Gastroesophageal sphincter (tissue), 4 donors: ENCODE data around the gene DES. TPM values are rescaled to one million over a fixed set of nuclear protein-coding genes. Genes with fewer than 3 reads are reported as not detected.
"Not testable (repeated sequence)": the region's sequence is repeated elsewhere in the genome, so short reads cannot be mapped to it uniquely, and the experiment has no call there.

Experiments used
- ATAC-seq: fragments of 150-250 bp; one replicate; pipeline ENCODE4 v1.9.1; 2016; ENCODE audit warnings: mild to moderate bottlenecking, moderate library complexity
- H3K27ac ChIP-seq, 4 donors: fragments of 200-600 bp; sonication (generic) in 3 of 4; 1 replicate in 3 of 4; 2 replicates in 1 of 4; pipeline ENCODE4 v1.5.1; 2016 to 2019
- H3K27me3 ChIP-seq: fragments of 200-600 bp; sonication (generic); one replicate; pipeline ENCODE4 v1.5.1; 2019
- H3K36me3 ChIP-seq, 2 donors: fragments of 200-600 bp; sonication (generic); one replicate each; pipeline ENCODE4 v1.5.1; 2019; ENCODE audit warnings: control low read depth in 1 of 2
- H3K4me1 ChIP-seq, 3 donors: fragments of 200-600 bp; sonication (generic); 1 replicate in 2 of 3; 2 replicates in 1 of 3; pipeline ENCODE4 v1.5.1; 2016 to 2019; ENCODE audit warnings: control low read depth in 2 of 3
- H3K4me3 ChIP-seq, 2 donors: fragments of 200-600 bp; sonication (generic); one replicate each; pipeline ENCODE4 v1.5.1; 2019; ENCODE audit warnings: mild to moderate bottlenecking in 1 of 2, moderate library complexity in 1 of 2
- H3K9me3 ChIP-seq, 3 donors: fragments of 200-600 bp; sonication (generic); one replicate each; pipeline ENCODE4 v1.5.1; 2017 to 2019; ENCODE audit warnings: control low read depth in 2 of 3
- CTCF ChIP-seq, 4 experiments: fragments of 200-600 bp in 2 of 4; fragments of 450-650 bp in 2 of 4; sonication (generic) in 1 of 4; IDR thresholded peaks; one replicate each; pipeline ENCODE4 v1.5.1; 2017 to 2019; ENCODE audit warnings: antibody characterized with exemption in 4 of 4, mild to moderate bottlenecking in 2 of 4, moderate library complexity in 2 of 4
- EP300 ChIP-seq: sonication (generic); formaldehyde crosslinking; IDR thresholded peaks from one replicate; pipeline ENCODE4 v1.6.1; 2017; ENCODE audit warnings: antibody characterized with exemption, mild to moderate bottlenecking
- POLR2A ChIP-seq, 2 donors: fragments of 450-650 bp; IDR thresholded peaks; one replicate each; pipeline ENCODE4 v1.6.1; 2017; ENCODE audit warnings: antibody characterized with exemption in 2 of 2, mild to moderate bottlenecking in 2 of 2, moderate library complexity in 1 of 2
- POLR2AphosphoS5 ChIP-seq: sonication (generic); formaldehyde crosslinking; IDR thresholded peaks from one replicate; pipeline ENCODE4 v1.6.1; 2017; ENCODE audit warnings: antibody characterized with exemption
- WGBS, 2 donors: methylation state at CpG; one replicate each; pipeline ENCODE4 v1.1.5; 2018; ENCODE audit warnings: low coverage in 1 of 2; 5-methylcytosine and 5-hydroxymethylcytosine counted together
- total RNA-seq, 4 donors: library from RNA; depleted of rRNA; stranded (reverse); fragments of >200 nt; gene quantifications; one replicate each; pipeline ENCODE4 v1.1.0, GENCODE V29; 2016

DES gene
- total RNA-seq, 4 donors from 2014 or later = 10,852 to 31,720 (median 15,007) TPM

- H3K27me3 ChIP-seq = no peaks in the 10 kb centered on the region
- H3K4me3 ChIP-seq = no peak overlapping the region
- peaks cover 5 to 85% (median 13%) of the 10 kb centered on the region in 3 donors for H3K4me1 ChIP-seq
- H3K27ac ChIP-seq = peak overlapping the region; percentile 91 to 95 (median 92)
- H3K36me3 ChIP-seq = no peaks in the 10 kb centered on the region
- peak; percentile 82 for ATAC-seq
- TF ChIP-seq CTCF (IDR thresholded peaks at IDR 0.05) (no peak), POLR2A (IDR thresholded peaks at IDR 0.05) (no peak), POLR2AphosphoS5 (peak; percentile 75), EP300 (peak; percentile 51)
- peaks cover 0 to 3% (median 0%) of the 10 kb centered on the region in 3 donors for H3K9me3 ChIP-seq
- WGBS, 2 donors = 53 to 60% methylated on average over 3 of the region's 3 CpGs
These were observed 11.3 kb upstream of the DES start for GRCh38 chr2:219406861-219407230.

- not testable (repeated sequence) for H3K36me3 ChIP-seq, H3K4me3 ChIP-seq, ATAC-seq, H3K9me3 ChIP-seq, H3K27me3 ChIP-seq
- Histone ChIP-seq H3K27ac (peak overlapping the region; percentile 91 to 95 (median 92)), H3K4me1 (peaks cover 5 to 82% (median 13%) of the 10 kb centered on the region in 3 donors)
- WGBS, 2 donors = 73 to 85% methylated on average over 3 to 5 of the region's 5 CpGs
These were observed 10.8 kb upstream of the DES start for GRCh38 chr2:219407343-219407742.

- no peak for ATAC-seq
- no peak overlapping the region for H3K4me3 ChIP-seq
- H3K36me3 ChIP-seq = no peaks in the 10 kb centered on the region
- no peak for TF ChIP-seq POLR2AphosphoS5
- TF ChIP-seq EP300 = no peak
- H3K27ac ChIP-seq = peak overlapping the region; percentile 91 to 95 (median 92)
- H3K27me3 ChIP-seq = no peaks in the 10 kb centered on the region
- 19 to 33% methylated on average over 3 to 4 of the region's 5 CpGs for WGBS, 2 donors
- peaks cover 0 to 4% (median 0%) of the 10 kb centered on the region in 3 donors for H3K9me3 ChIP-seq
- H3K4me1 ChIP-seq = peaks cover 5 to 74% (median 13%) of the 10 kb centered on the region in 3 donors
These were observed 10.0 kb upstream of the DES start for GRCh38 chr2:219408204-219408603.

- H3K4me1 ChIP-seq = peaks cover 5 to 70% (median 13%) of the 10 kb centered on the region in 3 donors
- 19% methylated on average over 8 of the region's 8 CpGs for WGBS, 2 donors
- TF ChIP-seq POLR2AphosphoS5 (peak; percentile 80), EP300 (peak; percentile 47), CTCF (IDR thresholded peaks at IDR 0.05) (no peak), POLR2A (IDR thresholded peaks at IDR 0.05) (peak; percentile 28 to 37)
- no peaks in the 10 kb centered on the region for H3K27me3 ChIP-seq
- no peaks in the 10 kb centered on the region for H3K36me3 ChIP-seq
- ATAC-seq = peak; percentile 39
- peaks cover 0 to 4% (median 0%) of the 10 kb centered on the region in 3 donors for H3K9me3 ChIP-seq
- peak overlapping the region; percentile 91 to 95 (median 92) for H3K27ac ChIP-seq
- H3K4me3 ChIP-seq = no peak overlapping the region
These were observed 9.5 kb upstream of the DES start for GRCh38 chr2:219408631-219409030.

- H3K27ac ChIP-seq = peak overlapping the region; percentile 91 to 95 (median 92)
- peaks cover 0 to 4% (median 0%) of the 10 kb centered on the region in 3 donors for H3K9me3 ChIP-seq
- TF ChIP-seq CTCF (IDR thresholded peaks at IDR 0.05) (no peak), EP300 (no peak), POLR2A (IDR thresholded peaks at IDR 0.05) (no peak), POLR2AphosphoS5 (no peak)
- peaks cover 5 to 60% (median 6%) of the 10 kb centered on the region in 3 donors for H3K4me1 ChIP-seq
- 88% methylated on average over 1 of the region's 5 CpGs; no CpG with 5 or more reads in 1 of the 2 donors for WGBS, 2 donors
- H3K4me3 ChIP-seq = no peak overlapping the region
- no peaks in the 10 kb centered on the region for H3K36me3 ChIP-seq
- no peak for ATAC-seq
- no peaks in the 10 kb centered on the region for H3K27me3 ChIP-seq
These were observed 8.6 kb upstream of the DES start for GRCh38 chr2:219409619-219410018.

GRCh38 chr2:219410390-219410789 lies 7.8 kb upstream of the DES start:
- TF ChIP-seq EP300 = no peak
- TF ChIP-seq POLR2AphosphoS5 = no peak
- TF ChIP-seq POLR2A (IDR thresholded peaks at IDR 0.05) = no peak
- TF ChIP-seq CTCF (IDR thresholded peaks at IDR 0.05) = no peak
- H3K4me3 ChIP-seq = no peak overlapping the region
- H3K4me1 ChIP-seq = peaks cover 3 to 56% (median 5%) of the 10 kb centered on the region in 3 donors
- ATAC-seq = no peak
- no peaks in the 10 kb centered on the region for H3K36me3 ChIP-seq
- 74 to 85% methylated on average over 2 to 4 of the region's 8 CpGs for WGBS, 2 donors
- H3K27me3 ChIP-seq = no peaks in the 10 kb centered on the region
- peaks cover 0 to 4% (median 0%) of the 10 kb centered on the region in 3 donors for H3K9me3 ChIP-seq
- peak overlapping the region; percentile 91 to 95 (median 92) for H3K27ac ChIP-seq
